GM19351 (cell line): ENCODE results near the gene AMIGO2.
A peak's percentile ranks its signal among the peaks of the same experiment; 100 is the strongest.
"Not testable (repeated sequence)": the region's sequence is repeated elsewhere in the genome, so short reads cannot be mapped to it uniquely, and the experiment has no call there.

Experiments used
- ATAC-seq: cut with Tn5 transposase; IDR thresholded peaks from one replicate; pipeline ENCODE4 v1.9.1; 2021; ENCODE audit warnings: mild to moderate bottlenecking, moderate library complexity; ENCODE audit not compliant: unreplicated experiment

Gene AMIGO2, protein sequence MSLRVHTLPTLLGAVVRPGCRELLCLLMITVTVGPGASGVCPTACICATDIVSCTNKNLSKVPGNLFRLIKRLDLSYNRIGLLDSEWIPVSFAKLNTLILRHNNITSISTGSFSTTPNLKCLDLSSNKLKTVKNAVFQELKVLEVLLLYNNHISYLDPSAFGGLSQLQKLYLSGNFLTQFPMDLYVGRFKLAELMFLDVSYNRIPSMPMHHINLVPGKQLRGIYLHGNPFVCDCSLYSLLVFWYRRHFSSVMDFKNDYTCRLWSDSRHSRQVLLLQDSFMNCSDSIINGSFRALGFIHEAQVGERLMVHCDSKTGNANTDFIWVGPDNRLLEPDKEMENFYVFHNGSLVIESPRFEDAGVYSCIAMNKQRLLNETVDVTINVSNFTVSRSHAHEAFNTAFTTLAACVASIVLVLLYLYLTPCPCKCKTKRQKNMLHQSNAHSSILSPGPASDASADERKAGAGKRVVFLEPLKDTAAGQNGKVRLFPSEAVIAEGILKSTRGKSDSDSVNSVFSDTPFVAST

DNA sequence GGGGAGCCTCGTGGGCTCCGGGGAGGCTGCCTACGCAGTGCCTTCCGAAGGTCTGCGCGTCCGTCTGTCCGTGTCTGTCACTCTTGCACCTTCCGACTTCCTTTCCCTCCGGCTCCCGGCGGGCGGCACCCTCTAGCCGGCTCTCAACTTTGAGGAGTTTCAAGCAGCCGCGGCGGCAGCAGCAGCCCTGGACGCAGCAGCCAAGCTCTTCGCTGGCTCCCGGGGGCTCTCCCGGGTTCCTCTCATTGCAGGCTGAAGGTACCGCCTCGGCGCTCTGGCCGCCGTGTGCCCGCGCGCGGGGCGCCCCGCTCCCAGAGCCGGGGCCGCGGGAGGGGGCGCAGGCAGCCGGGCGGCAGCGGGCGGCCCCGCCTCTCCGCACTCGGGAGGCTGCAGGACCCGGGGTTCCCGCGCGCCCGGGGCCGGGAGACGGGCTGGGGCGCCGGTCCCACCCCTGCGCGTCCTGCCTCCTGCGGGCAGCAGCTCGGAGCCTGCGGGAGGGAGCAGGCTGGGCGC is at the start of gene AMIGO2, which contains the start of gene PCED1B:
Gene AMIGO2, minus strand, starts transcription at position 492 of the 513 bp plus-strand sequence. CDS start 957 bp downstream, outside the sequence.
Gene PCED1B, plus strand, starts transcription at position 154 of the 513 bp plus-strand sequence. CDS start 155,443 bp downstream, outside the sequence.
- ATAC-seq, result peak; percentile 75

DNA sequence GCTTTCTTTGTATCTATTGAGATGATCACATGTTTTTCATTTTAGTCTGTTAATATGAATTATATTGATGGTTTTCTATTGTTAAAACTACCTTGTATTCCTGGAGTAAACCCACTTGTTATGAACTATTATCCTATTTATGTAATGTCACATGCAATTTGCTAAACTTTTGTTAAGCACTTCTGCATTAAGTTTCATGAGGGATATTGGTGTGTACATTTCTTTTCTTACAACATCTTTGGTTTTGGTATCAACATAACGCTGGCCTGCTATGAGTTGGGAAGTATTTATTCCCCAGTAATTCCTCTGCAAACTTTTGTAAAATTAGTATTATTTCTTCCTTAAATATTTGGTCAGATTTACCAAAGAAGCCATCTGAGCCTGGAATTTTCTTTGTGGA is 46.5 kb upstream of the AMIGO2 start:
- ATAC-seq, result no peak

DNA sequence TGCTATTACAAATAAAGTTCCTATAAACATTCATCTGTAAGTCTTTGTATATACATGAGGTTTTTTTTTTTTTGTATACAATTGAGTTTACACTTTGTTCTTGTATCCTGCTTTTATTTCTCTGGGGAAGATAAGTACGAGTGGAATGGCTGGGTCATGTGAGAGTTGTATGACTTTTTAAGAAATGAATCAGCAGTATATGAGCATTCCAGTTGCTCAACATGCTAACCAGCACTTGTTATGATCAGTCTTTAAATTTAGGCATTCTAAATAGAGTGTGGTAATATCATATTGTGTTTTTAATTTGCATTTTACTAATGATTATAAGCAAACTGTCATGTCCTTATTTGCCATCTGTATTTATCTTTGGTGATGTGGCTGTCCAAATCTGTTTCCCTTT is 44.7 kb upstream of the AMIGO2 start:
- ATAC-seq, result no peak

DNA sequence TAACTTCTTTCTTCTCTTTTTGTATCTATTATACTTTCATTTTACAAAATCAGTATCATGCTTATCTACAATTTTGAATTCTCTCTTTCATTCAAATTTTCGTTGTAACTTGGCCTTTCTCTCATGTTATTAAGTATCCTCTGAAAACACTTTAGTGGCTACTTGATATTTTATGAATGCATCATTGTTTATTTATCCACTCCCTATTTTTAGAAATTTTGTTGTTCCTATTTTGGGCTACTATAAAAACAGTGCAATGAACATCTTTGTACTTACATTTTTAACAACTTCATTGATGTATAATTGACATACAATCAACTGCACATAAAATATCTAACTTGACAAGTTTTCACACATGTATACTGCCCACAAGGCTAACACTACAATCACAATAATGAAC is 44.0 kb upstream of the AMIGO2 start:
- ATAC-seq, result no peak

DNA sequence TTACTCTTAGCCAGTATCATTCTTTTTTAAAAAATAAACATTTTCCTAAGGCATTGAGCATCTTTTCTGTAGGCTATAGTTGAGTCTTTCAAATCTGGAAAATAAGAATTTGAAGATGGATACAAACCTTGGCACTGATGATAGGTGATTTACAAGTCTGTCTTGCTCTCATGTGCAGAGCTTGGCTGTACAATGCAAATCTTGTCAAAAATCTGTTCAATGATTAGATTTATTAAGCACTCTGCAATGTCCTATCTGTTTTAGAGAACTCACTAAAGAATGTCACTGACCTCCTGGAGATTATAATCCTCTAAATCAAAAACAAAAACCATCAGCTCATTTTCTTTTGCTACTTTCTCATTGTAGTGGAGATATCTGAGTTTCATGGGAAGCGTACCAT is 42.8 kb upstream of the AMIGO2 start:
- no peak for ATAC-seq

DNA sequence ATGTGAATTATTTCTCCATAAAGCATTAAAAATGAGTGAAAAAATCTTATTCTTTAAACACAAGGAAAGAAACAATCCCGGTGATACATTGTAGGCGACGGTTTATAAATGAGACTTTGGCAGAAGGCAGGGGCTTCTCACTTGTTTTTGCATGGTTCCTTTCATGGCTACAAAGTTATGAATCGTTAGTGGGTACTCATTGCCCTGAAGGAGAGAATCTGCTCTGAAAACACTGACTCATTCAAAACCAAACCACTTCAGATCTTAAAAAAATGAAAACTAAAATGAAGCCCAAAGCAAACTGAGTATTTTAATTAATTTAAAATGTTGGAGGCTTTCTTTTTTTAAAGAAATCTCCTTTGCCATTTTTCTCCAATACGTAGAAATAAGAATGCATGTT is 41.4 kb upstream of the AMIGO2 start:
- no peak for ATAC-seq

DNA sequence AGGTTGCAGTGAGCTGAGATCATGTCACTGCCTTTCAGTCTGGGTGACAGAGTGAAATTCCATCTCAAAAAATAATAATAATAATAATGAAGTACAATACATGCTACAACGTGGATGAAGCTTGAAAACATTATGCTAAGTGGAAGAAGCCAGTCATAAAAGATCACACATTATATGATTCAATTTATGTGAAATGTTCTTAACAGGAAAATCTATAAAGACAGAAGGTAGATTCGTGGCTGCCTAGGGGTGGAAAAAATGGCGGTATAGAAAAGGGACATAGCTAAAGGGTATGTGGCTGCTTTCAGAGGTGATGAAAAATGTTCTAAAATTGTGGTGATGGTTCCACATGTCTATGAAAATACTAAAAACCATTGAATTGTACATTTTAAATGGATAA is 41.0 kb upstream of the AMIGO2 start:
- no peak for ATAC-seq

DNA sequence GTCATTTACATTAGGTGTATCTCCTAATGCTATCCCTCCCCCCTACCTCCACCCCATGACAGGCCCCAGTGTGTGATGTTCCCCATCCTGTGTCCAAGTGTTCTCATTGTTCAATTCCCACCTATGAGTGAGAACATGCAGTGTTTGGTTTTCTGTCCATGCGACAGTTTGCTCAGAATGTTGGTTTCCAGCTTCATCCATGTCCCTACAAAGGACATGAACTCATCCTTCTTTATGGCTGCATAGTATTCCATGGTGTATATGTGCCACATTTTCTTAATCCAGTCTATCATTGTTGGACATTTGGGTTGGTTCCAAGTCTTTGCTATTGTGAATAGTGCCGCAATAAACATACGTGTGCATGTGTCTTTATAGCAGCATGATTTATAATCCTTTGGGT is 37.5 kb upstream of the AMIGO2 start:
- not testable (repeated sequence) for ATAC-seq

DNA sequence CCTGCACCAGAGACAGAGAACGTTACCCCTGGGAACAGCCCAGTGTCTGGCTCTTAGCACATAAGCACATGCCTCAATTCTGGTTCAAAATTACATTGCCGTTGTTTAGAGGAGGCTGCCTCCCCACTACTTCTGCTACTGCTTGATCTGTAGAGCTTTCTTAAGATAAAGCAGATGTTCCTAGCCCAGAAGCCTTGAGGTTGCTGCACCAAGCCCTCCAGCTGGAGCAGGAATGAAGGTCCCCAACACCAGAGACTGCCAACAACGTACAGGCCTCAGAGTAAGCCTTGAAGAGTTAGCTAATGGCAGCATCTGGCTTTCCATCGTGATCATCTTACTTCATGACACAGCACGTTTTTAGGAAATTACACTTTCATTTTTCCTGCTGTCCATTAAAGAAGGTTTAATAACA is 34.7 kb upstream of the AMIGO2 start:
- ATAC-seq, result no peak

DNA sequence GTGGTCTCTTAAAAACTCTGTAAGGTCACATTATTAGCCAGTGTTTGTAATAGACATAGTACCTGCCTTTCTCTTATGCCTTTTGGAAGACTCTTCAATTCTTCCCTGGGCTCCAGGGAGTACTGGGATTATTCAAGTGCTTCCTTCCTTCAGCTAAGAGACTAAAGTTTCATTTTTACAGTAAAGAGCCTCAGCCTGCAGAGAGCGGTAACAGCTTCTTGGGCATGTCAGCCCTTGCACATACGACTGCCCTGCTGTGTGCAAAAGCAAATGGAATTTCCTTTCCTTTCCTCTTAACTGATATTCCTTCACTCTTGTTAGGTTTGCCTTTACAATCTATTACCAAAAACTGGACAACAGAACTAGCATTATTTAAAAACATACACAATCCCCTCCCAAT is 32.9 kb upstream of the AMIGO2 start:
- ATAC-seq, result no peak

DNA sequence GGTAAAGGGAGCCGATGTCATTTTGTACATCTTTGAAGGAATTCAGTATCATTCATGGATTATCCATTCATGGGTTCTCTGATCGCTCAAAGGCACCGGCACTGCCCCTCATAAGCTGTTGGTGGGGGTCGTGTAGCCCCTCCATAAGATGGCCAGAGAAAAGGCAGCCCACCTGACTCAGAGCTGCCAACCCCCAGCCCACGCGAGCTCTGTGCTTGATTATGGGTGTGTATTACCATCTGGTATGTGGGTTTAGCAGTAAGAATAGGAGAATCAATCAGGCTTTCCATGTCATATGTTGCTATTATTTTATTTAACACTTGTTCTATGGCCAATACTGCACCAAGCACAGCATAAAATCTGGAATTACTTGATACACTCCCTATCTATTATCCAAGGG is 32.1 kb upstream of the AMIGO2 start:
- no peak for ATAC-seq

DNA sequence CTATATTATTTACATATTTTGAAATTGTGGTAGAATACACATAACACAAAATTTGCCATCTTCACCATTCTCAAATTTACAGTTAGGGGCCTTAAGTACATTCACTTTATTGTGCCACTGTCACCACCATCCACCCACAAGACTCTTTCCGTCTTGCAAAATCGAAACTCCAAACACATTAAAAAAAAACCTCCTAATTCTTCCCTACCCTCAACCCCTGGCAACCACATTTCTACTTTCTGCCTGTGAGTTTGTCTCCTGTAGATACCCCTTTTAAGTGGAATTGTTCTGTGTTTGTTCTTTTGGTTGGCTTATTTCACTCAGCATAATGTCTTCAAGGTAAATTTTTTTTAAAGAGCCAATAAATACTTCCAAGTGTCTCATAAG is 31.6 kb upstream of the AMIGO2 start:
- ATAC-seq, result no peak

DNA sequence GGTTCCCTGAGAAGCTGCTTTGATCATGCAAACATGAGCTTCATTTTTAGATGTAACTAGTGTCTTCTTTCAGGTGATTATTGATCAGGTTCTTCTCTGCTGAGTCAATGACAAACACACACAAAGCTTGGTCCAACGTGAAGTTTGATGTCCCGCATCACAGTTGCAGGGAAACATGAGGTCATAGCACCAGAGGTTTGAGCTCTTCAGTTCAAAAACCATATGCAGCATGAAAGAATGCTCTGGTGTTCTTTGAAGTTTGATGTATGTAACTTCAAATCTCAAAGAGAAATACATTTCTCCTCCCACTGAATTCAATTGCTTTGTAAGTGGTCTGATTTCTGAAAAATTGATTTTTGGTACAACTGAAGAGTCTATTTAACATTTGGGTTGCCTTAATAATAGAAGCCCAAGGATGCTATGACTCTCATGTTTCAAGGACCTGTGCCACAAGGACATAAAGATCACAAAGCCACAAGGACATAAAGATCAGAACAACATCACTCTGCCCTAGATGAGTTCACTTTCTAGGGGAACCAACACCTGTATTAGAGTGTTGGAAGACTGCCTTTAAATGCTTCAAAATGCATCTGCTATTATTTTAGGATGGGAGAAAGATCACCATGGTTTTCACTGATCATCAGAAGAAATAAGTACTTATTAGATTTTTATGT is 31.1 kb upstream of the AMIGO2 start:
- ATAC-seq, result no peak

DNA sequence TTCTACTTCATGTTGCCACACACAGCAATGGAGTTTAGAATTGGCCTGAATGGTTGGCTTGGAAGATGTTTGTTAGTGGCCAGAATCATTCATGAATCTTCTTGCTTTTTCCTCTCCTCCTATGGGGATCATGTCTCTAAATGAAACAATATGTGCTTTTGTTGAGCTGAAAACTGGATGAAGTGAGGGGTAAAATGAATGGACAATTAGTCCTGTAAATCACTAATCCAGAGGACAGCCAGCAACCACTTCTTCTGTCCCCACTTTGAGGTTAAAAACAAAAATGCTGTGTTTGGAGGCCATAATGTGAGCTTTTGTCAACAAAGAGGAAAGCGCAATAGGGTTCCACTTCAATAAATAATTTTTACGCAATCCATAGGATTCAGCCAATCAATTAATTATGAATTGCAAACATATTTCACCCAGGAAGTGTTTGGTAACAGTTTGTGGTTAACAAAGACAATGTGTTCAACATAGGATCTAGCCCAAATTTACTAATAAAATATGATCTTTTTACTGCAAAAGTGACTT is 30.3 kb upstream of the AMIGO2 start:
- ATAC-seq, result no peak

DNA sequence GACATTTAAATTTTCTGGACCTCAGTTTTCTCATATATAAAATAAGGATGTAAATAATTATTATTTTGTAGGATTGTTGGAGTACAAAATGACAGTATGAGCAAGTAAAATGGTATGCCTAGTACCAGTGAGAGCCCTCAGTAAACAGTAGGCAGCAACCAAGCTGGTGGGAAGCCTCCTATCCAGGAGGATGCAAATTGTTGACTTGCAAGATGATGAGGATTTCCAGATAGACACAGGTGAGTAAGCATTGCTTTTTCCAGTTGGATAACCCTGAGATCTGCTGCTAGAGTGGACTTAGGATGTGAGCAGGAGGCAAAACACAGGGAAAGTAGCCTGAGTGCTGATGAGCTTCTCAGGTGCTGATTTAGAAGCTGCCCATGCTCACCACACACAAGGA is 28.2 kb upstream of the AMIGO2 start:
- no peak for ATAC-seq

DNA sequence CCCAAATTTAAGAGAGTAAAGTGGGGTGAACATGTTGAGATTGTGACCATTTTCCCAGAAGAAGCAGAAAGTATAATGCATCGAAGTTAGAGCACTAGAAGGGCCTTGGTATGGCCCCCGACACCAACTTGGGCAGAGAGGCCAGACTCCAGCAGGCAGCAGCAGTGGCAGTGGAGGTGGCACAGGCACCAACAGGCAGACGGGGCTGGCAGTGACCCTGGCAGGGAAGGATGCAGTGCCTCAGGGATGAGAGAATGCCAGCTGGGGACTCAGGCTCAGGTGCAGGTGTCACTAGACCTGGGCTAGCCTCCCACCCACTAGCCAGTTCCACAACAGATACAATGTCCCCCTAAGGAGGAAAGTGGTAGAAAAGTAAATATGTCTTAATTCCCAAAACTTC is 27.7 kb upstream of the AMIGO2 start:
- ATAC-seq, result no peak

DNA sequence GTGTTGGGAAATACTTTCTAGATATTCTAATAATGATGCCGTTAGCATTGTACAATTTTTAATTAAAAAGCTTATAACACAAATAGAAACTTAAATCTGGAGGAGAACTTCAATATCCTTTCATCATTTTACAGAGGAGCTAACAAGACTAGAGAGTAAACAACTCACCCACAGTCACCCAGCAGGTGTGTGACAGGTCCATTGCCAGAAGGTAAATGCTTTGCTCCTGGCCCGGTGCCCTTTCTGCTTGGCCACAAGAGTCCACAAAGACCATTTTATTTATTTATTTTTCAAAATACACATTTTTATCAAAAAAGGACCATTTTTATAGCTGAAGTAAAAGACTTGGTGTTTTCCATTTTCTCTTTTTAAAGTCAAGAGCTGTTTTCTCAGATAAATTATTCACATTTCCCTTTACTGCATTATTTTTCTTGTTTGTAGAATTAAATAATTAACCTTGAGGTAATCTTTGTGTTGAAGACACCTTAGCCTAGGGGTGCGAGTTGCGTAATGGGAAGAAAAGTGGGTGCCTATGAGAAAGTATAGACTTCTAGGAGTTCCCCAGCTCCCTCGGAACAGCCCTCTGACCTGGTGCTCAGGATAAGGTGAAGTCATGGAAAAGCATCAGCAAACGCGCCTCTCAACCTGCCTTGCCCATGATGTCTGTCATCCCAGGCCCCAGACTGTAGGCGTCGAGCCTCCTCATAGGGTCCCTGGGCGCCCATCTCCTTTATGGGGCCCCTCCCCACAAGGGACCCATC is 26.3 kb upstream of the AMIGO2 start:
- no peak for ATAC-seq

DNA sequence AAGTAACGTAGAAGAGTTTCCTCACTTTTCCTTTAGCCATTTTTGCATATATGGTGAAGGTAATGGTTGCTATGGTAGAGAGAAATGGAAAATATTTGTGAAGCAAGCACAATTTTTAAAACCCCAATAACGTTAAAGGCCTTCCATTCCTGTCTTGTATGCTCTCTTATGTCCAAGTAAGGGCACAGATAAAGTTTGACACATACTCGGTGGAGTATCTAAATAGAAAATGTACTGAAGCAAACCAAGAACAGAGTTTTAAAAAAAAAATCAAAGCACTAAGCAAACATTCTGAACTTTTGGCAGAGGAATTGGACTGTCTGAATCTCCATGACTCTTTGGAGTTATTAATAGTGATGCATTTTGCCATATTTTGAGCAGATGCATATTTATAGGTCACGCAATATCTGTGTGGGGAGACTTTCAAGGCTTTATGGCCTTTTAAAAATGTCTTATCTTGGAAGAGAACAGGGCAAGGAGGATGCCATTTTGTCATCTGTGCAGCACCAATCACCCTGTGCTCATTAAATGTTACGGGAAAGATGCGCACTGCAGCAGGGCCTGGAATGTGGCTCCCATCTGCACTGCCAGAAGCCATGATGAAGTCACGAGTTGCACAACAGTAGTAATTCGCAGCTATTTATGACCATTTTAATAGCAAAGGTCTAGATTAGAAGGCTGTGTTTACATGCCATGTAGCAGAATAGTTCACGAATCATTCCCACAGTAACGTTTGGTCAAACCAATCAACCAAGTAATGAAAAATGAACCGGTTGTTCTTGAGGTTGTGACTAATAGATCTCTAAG is 23.3 kb upstream of the AMIGO2 start:
- no peak for ATAC-seq

DNA sequence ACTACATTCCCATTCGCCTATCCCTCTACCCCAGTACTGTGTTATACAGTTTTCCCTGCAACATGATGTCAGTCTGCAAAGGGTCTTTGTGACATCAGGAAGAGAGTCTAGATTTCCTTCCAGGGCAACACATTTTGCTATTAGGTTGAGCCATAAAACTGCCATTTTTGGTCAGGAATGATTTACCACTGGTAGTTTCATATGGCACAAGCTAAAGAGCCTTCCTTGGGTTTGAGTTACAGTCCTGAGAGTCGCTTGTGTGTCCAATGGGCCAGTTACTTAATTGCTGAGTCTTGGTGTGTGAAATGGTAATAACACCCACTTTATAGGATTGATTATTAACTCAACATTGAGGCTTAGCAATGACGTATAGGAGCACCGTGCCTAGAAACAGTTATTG is 22.6 kb upstream of the AMIGO2 start:
- ATAC-seq, result no peak

DNA sequence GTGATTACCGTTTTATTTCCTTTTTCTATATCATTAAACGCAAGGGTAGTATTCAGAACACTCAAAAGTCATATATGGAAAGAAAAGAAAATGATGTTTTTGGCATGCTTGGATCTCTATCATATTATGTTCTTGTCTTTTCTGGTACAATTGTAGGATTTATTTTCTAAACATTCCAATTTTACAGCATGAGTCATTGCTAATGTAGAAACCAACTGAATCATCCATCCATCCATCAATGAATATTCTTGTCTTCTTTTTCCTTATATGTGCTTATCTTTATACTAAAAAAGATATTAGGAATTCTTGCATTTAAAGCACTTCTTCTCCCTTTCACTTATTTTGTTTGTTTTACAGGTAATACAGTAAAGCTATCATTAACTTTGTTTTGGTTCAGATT is 20.4 kb upstream of the AMIGO2 start:
- no peak for ATAC-seq
